ENCODE data around the gene DNAJB11.
"Not testable (repeated sequence)": the region's sequence is repeated elsewhere in the genome, so short reads cannot be mapped to it uniquely, and the experiment has no call there.

DNAJB11 gene

DNA sequence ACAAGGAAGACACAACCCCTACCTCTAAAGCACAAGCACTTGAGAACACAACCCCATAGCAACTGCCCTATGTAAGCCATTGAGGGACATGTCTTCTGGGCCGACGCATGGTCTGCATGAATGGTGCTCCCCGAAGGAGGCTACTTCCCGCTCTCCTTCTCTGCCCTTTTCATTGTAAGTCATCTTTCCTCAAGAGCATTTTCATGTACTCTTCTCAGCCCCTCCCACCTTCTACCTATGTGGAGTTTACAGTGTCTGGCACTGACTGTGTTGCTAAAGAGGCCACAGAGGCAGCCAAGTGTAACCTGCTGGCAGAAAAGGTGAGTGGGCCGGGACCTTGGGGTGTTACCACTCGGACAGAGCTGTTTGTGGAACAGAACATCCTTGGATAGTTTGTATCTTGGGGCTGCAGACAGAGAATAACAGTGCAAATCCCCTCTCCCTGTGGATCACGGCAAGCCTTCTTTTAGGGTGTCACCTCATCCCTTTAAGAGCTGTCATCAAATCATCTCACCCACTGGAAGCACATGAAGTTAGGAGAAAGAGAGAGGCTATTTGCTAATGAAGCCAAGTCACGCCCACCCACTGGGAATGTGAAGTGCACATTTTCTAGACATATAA is 47.9 kb downstream of the DNAJB11 start:
- DNase-seq (ENCODE audit: low spot score), result no peak

DNA sequence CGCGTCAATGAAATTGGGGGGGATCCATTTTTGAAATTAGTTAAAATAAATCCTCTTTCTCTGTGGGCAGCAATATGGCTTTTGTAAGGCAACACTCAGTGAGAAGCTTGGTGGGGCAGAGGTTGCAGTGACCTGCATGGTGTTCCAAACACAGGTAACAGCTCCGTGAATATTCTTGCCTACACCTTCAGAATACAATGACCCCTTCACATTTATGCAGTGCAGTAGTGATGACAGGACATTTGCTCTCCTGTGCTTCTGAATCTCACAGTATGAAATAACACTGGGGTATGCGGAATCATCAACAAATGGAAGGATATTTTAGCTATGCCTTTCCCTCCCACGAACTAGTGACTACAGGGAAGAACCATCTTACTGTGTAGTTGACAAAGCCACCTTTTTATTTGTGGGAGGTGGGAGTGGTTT is 49.3 kb downstream of the DNAJB11 start:
- DNase-seq (ENCODE audit: low spot score), result no peak

- DNase-seq (ENCODE audit: low spot score), result no peak
Measured at GRCh38 chr3:186620213-186621092, 49.9 kb downstream of the DNAJB11 start.

DNA sequence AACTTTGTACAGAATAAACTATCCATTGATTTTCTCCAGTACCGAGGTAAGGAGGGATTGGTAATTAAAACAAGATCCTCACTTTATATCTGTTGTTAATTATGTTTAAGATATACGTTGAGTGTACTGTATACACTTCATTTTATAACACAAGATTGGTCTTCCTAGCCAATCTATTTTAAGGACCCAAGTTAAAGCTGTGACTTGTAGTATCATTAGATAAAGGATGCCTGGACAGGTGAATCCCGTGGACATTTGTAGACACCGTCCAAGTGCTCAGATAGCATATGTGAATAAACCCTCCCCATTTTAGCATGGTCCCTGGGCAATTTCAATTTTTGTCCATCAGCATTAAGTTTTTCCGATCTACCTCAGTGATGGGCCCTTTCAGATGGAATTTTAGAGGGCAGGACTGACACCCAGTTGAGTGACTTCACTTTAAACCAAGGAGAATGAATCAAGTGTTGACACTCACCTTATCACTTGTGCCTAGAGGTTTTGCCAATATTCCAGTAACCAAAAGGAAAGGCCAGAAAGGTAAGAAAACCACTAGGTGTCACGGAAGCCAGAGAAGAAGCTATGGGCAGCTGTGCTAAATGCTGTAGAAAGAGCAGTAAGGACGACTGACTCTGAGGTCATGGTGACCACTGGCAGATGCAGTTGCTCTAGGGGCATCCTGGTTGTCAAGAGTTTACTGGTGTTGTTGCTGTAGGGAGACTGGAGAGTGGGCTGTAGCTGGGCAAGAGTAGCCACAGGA is 51.6 kb downstream of the DNAJB11 start:
- no peak for DNase-seq (ENCODE audit: low spot score)

- DNase-seq (ENCODE audit: low spot score), result no peak
Measured at GRCh38 chr3:186622651-186623310, 52.3 kb downstream of the DNAJB11 start.

DNA sequence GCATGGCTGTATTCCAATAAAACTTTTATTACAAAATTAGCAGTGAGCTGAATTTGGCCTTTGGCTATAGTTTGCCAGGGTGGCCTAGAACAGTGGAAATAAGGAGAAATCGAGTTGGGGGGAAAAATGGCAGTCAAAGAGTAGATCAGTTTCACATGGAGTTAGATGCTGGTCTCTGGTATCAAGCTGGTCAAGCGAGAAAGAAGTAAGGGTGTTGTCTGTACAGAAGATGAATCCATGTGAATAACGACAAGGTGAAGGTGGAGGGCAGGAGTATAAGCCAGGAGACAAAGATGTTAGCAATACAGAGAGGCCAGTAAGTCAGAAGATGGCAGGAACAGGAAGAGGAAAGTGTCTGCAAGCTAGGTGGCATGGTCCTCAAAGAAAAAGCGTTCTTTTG is 54.1 kb downstream of the DNAJB11 start:
- DNase-seq (ENCODE audit: low spot score), result no peak

DNA sequence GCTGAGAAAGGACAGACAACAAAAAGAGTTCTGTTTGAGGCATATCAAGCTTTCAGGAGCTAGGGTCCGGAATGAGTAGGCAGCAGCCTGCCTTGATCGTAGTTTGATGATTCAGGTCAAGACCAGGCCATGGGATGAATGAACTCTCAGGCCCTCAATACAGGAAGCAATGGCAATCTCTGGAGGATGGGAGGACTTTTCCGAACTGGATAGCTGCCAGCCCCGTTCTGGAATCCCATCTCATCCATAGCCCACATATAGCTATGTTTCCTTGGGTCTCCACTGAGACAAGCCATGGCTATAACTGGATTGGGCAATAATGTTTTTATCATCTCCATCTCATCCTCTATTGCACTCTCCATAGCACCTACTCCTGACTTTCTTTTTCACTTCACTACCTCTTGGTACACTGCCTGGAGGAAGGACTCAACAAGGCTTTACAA is 55.1 kb downstream of the DNAJB11 start:
- no peak for DNase-seq (ENCODE audit: low spot score)

DNA sequence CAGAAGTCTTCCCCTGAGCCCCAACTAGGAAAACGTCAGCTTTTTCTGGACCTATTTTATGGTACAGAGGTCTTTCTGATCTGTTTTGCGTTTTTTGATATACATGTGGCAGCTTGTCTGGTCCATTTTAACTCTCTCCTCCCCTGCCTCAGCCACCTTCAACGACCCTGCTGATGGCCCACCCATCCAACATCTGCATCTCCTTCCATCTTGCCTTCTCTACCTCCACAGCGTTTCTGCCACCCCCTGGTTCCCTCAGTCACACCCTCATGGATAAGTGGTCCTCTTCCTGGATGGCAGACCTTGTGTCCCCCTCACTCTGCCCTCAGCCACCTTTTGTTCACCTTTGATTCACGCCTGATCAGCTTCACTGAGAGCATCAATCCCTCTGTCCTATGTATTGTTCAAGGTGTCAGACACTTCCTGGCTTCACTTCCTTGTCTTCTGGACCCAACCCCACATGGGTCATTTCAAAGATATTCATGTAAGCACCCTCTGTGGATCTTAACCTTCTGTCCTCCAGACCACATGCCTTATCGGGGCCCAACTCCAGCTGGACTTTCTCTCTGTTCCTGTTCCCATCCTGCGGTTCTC is 55.8 kb downstream of the DNAJB11 start:
- DNase-seq (ENCODE audit: low spot score), result no peak

GRCh38 chr3:186627852-186628414 is 57.4 kb downstream of the DNAJB11 start:
- no peak for DNase-seq (ENCODE audit: low spot score)

- DNase-seq (ENCODE audit: low spot score), result no peak
Measured at GRCh38 chr3:186628756-186629155, 58.2 kb downstream of the DNAJB11 start.

DNA sequence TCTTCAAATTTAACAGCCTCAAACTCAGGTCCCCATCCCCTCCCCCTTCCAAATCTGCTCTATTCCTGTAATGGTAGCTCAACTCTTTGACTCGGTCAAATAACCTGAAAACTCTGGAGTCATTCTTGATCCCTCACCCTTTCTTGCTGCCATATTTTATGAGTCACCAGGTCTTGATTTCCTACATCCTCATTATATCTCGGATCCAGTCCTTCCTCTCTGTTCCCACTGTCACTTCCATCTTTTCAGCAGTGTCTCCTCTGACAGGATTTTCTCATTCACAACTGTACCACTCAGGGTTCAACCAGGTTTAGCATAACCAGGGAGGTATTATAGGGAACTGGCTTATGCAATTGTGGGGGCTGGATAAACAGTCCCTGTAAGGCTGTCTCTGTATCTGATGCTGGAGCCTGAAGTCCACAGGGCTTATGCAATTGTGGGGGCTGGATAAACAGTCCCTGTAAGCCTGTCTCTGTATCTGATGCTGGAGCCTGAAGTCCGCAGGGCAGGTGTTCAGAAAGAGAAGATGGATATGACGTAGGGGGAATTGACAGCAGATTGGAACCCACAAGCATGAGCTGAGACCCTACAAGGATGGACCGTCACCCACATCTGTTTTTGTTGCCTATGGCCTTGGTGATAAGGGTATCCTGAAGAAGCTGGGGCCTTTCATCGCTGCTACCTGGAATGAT is 60.6 kb downstream of the DNAJB11 start:
- DNase-seq (ENCODE audit: low spot score), result no peak

DNA sequence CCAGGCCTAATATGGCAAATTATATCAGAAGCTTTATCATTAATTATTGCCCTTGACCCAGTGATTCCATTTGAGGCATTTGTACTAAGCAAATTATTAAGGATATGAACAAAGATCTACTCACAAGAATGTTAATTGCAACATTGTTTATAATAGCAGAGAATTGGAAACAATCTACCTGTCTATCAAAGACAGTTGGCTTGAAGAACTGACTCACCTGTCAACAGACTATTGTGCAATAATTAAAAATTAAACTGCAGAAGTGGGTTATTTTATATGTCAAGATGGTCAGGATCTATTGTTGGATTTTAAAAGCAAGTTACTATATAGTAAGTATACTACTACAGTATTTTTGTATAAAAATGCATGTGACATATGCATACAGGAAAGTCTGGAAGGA is 63.0 kb downstream of the DNAJB11 start:
- DNase-seq (ENCODE audit: low spot score), result no peak

GRCh38 chr3:186634207-186634606 is 63.7 kb downstream of the DNAJB11 start:
- DNase-seq (ENCODE audit: low spot score), result not testable (repeated sequence)

Measured in AG08396 (cell line).